GM10266 (cell line): Measurements from ENCODE around the gene ESR1.

Experiments
- DNase-seq: peaks from one replicate; pipeline ENCODE4 v3.0.0; 2012; ENCODE audit errors: extremely low spot score
- CTCF ChIP-seq: IDR thresholded peaks from 2 replicates; pipeline ENCODE4 v1.5.1; 2012; ENCODE audit warnings: mild to moderate bottlenecking, low read depth; ENCODE audit not compliant: control insufficient read depth, insufficient read depth; ENCODE audit errors: missing control alignments

The ESR1 gene

GRCh38 chr6:151804585-151805285 is 2.7 kb upstream of the ESR1 start:
- no peak for DNase-seq
- TF ChIP-seq CTCF = no peak

GRCh38 chr6:151805286-151805840 is 2.1 kb upstream of the ESR1 start:
- no peak for TF ChIP-seq CTCF
- no peak for DNase-seq

GRCh38 chr6:151806757-151807512 is 547 bp upstream of the ESR1 start:
- no peak for DNase-seq
- TF ChIP-seq CTCF = no peak

GRCh38 chr6:151808371-151809241 is 1.1 kb downstream of the ESR1 start:
- TF ChIP-seq CTCF = no peak
- peak; percentile 20 for DNase-seq

GRCh38 chr6:151811081-151811480 is 3.6 kb downstream of the ESR1 start:
- no peak for DNase-seq
- no peak for TF ChIP-seq CTCF

GRCh38 chr6:151813858-151814257 is 6.4 kb downstream of the ESR1 start:
- TF ChIP-seq CTCF = no peak
- no peak for DNase-seq
